K562 (cell line): Measurements from ENCODE around the gene GALNT15. TPM values are rescaled to one million over a fixed set of nuclear protein-coding genes. Genes with fewer than 3 reads are reported as not detected.

ENCODE experiments used
- ATAC-seq: fragments of 200-7000 bp; cut with Tn5 transposase; 3 replicates; pipeline ENCODE4 v1.9.1; 2020; ENCODE audit warnings: moderate library complexity
- BruUV-seq: library from RNA; stranded (reverse); fragments of 400-500 nt; replicated peaks from 2 replicates; lab custom pipeline; 2021; lab: Mats Ljungman, UMichigan
- CTCF ChIA-PET: fragments of 300-600 bp; formaldehyde crosslinking; extraction: SDS; loops from one replicate; lab custom pipeline; 2021; ENCODE audit warnings: low intra/inter-chr PET ratio; lab: Yijun Ruan, JAX
- POLR2A ChIA-PET: fragments of 300-600, 350-650 bp; sonication (Branson Sonifier 250); formaldehyde crosslinking; extraction: SDS; loops from one replicate; lab custom pipeline; 2021; ENCODE audit warnings: antibody characterized with exemption, inconsistent platforms; lab: Yijun Ruan, JAX
- DNase-seq, 4 experiments: peaks; one replicate each; pipeline versions ENCODE4 v3.0.0 to v3.0.0-alpha.2; 2011 to 2018; ENCODE audit warnings: low spot score in 3 of 4, mixed read lengths in 3 of 4; ENCODE audit errors: extremely low read depth in 1 of 4
- FAIRE-seq: peaks from 2 replicates; lab custom pipeline; 2011; peaks lifted over from hg19 to GRCh38; lab: Jason Lieb, UNC
- H2AFZ ChIP-seq: 2 replicates; pipeline ENCODE4 v1.6.0; 2011; ENCODE audit warnings: low read depth, low read length, control low read depth, inconsistent platforms
- H3K27ac ChIP-seq: fragments of 200-600 bp; 3 replicates; pipeline ENCODE4 v1.8.0; 2011; ENCODE audit warnings: low read depth, mild to moderate bottlenecking, control low read depth, inconsistent platforms, low read length, moderate library complexity, mixed read lengths; ENCODE audit errors: extremely low read depth
- H3K27me3 ChIP-seq, 2 experiments: fragments of 300-600 bp in 1 of 2; 2 replicates in 1 of 2; 3 replicates in 1 of 2; pipeline versions ENCODE4 v1.6.0 to v1.8.0; 2011; ENCODE audit warnings: inconsistent platforms in 2 of 2, low read length in 2 of 2, mild to moderate bottlenecking in 1 of 2, mixed read lengths in 1 of 2, moderate library complexity in 1 of 2; ENCODE audit not compliant: control insufficient read depth in 2 of 2, insufficient read depth in 2 of 2
- H3K36me3 ChIP-seq: fragments of 300-600 bp; 3 replicates; pipeline ENCODE4 v1.8.0; 2011; ENCODE audit warnings: mild to moderate bottlenecking, low read length, inconsistent platforms; ENCODE audit not compliant: control insufficient read depth, insufficient read depth
- H3K4me1 ChIP-seq, 2 experiments: fragments of 200-600 bp in 1 of 2; replicated peaks in 1 of 2; 2 replicates in 1 of 2; 3 replicates in 1 of 2; pipeline versions ENCODE4 v1.5.1 to v1.8.0; 2011; ENCODE audit warnings: inconsistent platforms in 2 of 2, low read length in 2 of 2, mild to moderate bottlenecking in 1 of 2, mixed read lengths in 1 of 2, moderate library complexity in 1 of 2; ENCODE audit not compliant: control insufficient read depth in 2 of 2, insufficient read depth in 2 of 2
- H3K4me2 ChIP-seq: 2 replicates; pipeline ENCODE4 v1.6.1; 2011; ENCODE audit warnings: low read length, control low read depth, inconsistent platforms, mixed read lengths; ENCODE audit not compliant: insufficient read depth
- H3K4me3 ChIP-seq: fragments of 200-600 bp; sonication (generic), shearing (Covaris generic); 2 replicates; pipeline ENCODE4 v1.5.1; 2016; ENCODE audit warnings: control low read depth, inconsistent platforms
- H3K79me2 ChIP-seq: fragments of 200-600 bp; 3 replicates; pipeline ENCODE4 v1.8.0; 2011; ENCODE audit warnings: low read length, inconsistent platforms; ENCODE audit not compliant: control insufficient read depth, insufficient read depth
- H3K9ac ChIP-seq, 2 experiments: 2 replicates each; pipeline versions ENCODE4 v1.6.0 to v1.6.1; 2011; ENCODE audit warnings: low read depth in 2 of 2, low read length in 2 of 2, control low read depth in 1 of 2, inconsistent platforms in 1 of 2, mild to moderate bottlenecking in 1 of 2, mixed read lengths in 1 of 2; ENCODE audit not compliant: insufficient read depth in 1 of 2
- H3K9me1 ChIP-seq: one replicate; pipeline ENCODE4 v1.6.0; 2011; ENCODE audit warnings: inconsistent platforms, mild to moderate bottlenecking, low read length, moderate library complexity; ENCODE audit not compliant: control insufficient read depth, insufficient read depth
- H3K9me3 ChIP-seq: replicated peaks from 2 replicates; pipeline ENCODE4 v1.5.1; 2011; ENCODE audit warnings: low read depth, low read length, inconsistent platforms; ENCODE audit not compliant: control insufficient read depth, insufficient read depth
- H4K20me1 ChIP-seq: replicated peaks from 2 replicates; pipeline ENCODE4 v1.6.1; 2011; ENCODE audit warnings: low read length, inconsistent platforms, mixed read lengths; ENCODE audit not compliant: control insufficient read depth, insufficient read depth
- CEBPG ChIP-seq, 3 experiments: fragments of 200-800 bp in 1 of 3; sonication (Bioruptor generic) in 1 of 3; sonication (generic) in 1 of 3; formaldehyde crosslinking in 1 of 3; IDR thresholded peaks in 2 of 3; conservative IDR thresholded peaks in 1 of 3; 2 replicates each; pipeline versions ENCODE4 v1.6.1 to v1.8.0; 2016 to 2022; ENCODE audit warnings: missing compliant biosample characterization in 2 of 3, missing genetic modification characterization in 2 of 3, mild to moderate bottlenecking in 1 of 3, missing genetic modification reagents in 1 of 3
- ILF3 ChIP-seq: fragments of 450-650 bp; IDR thresholded peaks from 2 replicates; pipeline ENCODE4 v1.6.1; 2018; ENCODE audit warnings: antibody characterized with exemption, mild to moderate bottlenecking, moderate library complexity, borderline replicate concordance
- RFX1 ChIP-seq: fragments of 450-650 bp; IDR thresholded peaks from 2 replicates; pipeline ENCODE4 v1.6.1; 2016; ENCODE audit warnings: mild to moderate bottlenecking, moderate library complexity
- SMARCC2 ChIP-seq: fragments of 450-650 bp; IDR thresholded peaks from 2 replicates; pipeline ENCODE4 v1.6.1; 2017; ENCODE audit warnings: antibody characterized with exemption, moderate library complexity, mild to moderate bottlenecking, low read depth
- SRSF9 ChIP-seq: fragments of 200-400 bp; formaldehyde crosslinking; IDR thresholded peaks from 2 replicates; pipeline ENCODE4 v1.6.1; 2017; ENCODE audit warnings: low read depth, low read length, borderline replicate concordance
- WGBS: fragments of 100-300 bp; shearing (Covaris generic); methylation state at CpG from one replicate; pipeline ENCODE4 v1.1.6; 2016; ENCODE audit warnings: low coverage, mixed read lengths; ENCODE audit not compliant: insufficient coverage; ENCODE audit errors: missing lambda C conversion rate; 5-methylcytosine and 5-hydroxymethylcytosine counted together
- in situ Hi-C: fragments of 300-500 bp; cut with MboI; formaldehyde crosslinking; loops from 4 replicates; pipeline ENCODE4 v1.15.0; 2018; ENCODE audit warnings: inconsistent platforms, mixed read lengths
- intact Hi-C: fragments of 100-400 bp; cut with micrococcal nuclease; formaldehyde crosslinking; loops from 2 replicates; pipeline ENCODE4 v1.14.2; 2022
- polyA plus RNA-seq, 8 experiments: library from polyadenylated mRNA; depleted of rRNA in 4 of 8; stranded (reverse) in 5 of 8; unstranded in 3 of 8; fragments of >200 nt; fragmentation: Nextera tagmentation in 2 of 8; fragmentation: Illumina TruSeq in 1 of 8; extraction: Ambion mirVana in 2 of 8; extraction: Trizol in 1 of 8; gene quantifications; 2 replicates each; pipeline versions ENCODE4 v1.2.1 to v1.2.3, GENCODE V29; 2011 to 2014; ENCODE audit warnings: inconsistent platforms in 1 of 8, missing spikeins in 1 of 8
- total RNA-seq, 7 experiments: library from RNA; depleted of rRNA in 6 of 7; stranded (reverse); fragments of >200 nt in 6 of 7; fragmentation: Illumina TruSeq in 2 of 7; extraction: Trizol in 2 of 7; gene quantifications; 2 replicates each; pipeline versions ENCODE4 v1.2.1 to v1.2.3, GENCODE V29; 2011 to 2021; ENCODE audit warnings: low replicate concordance in 1 of 7
- TF ChIP-seq, protein P1 (sequence below): sonication (generic); formaldehyde crosslinking; IDR thresholded peaks from 2 replicates; pipeline ENCODE4 v1.9.0; 2022; ENCODE audit warnings: mild to moderate bottlenecking, missing genetic modification reagents
- TF ChIP-seq, protein P2 (sequence below): fragments of 450-650 bp; IDR thresholded peaks from 2 replicates; pipeline ENCODE4 v1.6.1; 2017; ENCODE audit warnings: antibody characterized with exemption

GALNT15 gene
- total and polyA plus RNA-seq, 9 of the 15 experiments (the other 6 are each of a cell fraction or from before 2014, with no cell fraction given), result not detected

GRCh38 chr3:16260046-16260445, 85.6 kb downstream of the GALNT15 start:
- ATAC-seq, result no peak
- Histone ChIP-seq H3K4me3 (no peak overlapping the region), H3K9me3 (no peaks in the 10 kb centered on the region), H3K4me2 (no peak overlapping the region), H3K27me3 (no peaks in the 10 kb centered on the region), H3K36me3 (peaks cover 43% of the 10 kb centered on the region), H4K20me1 (no peaks in the 10 kb centered on the region), H3K9me1 (no peaks in the 10 kb centered on the region), H3K27ac (no peak overlapping the region), H3K79me2 (peaks cover 28% of the 10 kb centered on the region), H3K4me1 (no peaks in the 10 kb centered on the region; a peak in 2 of 5 replicates), H2AFZ (no peak overlapping the region), H3K9ac (no peak overlapping the region)
- no peak for FAIRE-seq
- POLR2A ChIA-PET, result no interaction called here
- TF ChIP-seq SRSF9 (no peak), SMARCC2 (no peak), RFX1 (no peak), CEBPG (CRISPR knock-in tag; IDR thresholded peaks at IDR 0.05) (no peak), CEBPG (tag; conservative IDR thresholded peaks at IDR 0.05 in 1 of 2, IDR thresholded peaks at IDR 0.05 in 1 of 2) (0 out of 4 replicates have a peak, but pooled peaks of 1 of the 2 experiments have one; percentile 44), ILF3 (no peak)
- TF ChIP-seq, protein P1, sequence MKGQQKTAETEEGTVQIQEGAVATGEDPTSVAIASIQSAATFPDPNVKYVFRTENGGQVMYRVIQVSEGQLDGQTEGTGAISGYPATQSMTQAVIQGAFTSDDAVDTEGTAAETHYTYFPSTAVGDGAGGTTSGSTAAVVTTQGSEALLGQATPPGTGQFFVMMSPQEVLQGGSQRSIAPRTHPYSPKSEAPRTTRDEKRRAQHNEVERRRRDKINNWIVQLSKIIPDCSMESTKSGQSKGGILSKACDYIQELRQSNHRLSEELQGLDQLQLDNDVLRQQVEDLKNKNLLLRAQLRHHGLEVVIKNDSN, result no peak
- TF ChIP-seq, protein P2, sequence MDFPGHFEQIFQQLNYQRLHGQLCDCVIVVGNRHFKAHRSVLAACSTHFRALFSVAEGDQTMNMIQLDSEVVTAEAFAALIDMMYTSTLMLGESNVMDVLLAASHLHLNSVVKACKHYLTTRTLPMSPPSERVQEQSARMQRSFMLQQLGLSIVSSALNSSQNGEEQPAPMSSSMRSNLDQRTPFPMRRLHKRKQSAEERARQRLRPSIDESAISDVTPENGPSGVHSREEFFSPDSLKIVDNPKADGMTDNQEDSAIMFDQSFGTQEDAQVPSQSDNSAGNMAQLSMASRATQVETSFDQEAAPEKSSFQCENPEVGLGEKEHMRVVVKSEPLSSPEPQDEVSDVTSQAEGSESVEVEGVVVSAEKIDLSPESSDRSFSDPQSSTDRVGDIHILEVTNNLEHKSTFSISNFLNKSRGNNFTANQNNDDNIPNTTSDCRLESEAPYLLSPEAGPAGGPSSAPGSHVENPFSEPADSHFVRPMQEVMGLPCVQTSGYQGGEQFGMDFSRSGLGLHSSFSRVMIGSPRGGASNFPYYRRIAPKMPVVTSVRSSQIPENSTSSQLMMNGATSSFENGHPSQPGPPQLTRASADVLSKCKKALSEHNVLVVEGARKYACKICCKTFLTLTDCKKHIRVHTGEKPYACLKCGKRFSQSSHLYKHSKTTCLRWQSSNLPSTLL, result no peak
- intact Hi-C loops (no loop called here), in situ Hi-C loops (no loop called here)
- CTCF ChIA-PET, result no interaction called here
- no peak for DNase-seq
- BruUV-seq, result no TSS peak
- 84% methylated on average over 1 of the region's 1 CpG for WGBS
